ENCODE measurements around the gene G6PC2. TPM values are rescaled to one million over a fixed set of nuclear protein-coding genes. Genes with fewer than 3 reads are reported as not detected.

G6PC2 gene
- total RNA-seq, 3 donors from 2014 or later (not counting 1 experiment from before 2014, with no cell fraction given): not detected

GRCh38 chr2:168926621-168927386 lies 25.7 kb downstream of the G6PC2 start:
- no peak for TF ChIP-seq CTCF (IDR thresholded peaks at IDR 0.05)
- H3K36me3 ChIP-seq (ENCODE audit: control insufficient read depth, insufficient read depth, low read length): no peaks in the 10 kb centered on the region
- intact Hi-C loops (cut with micrococcal nuclease): no loop called here
- no peaks in the 10 kb centered on the region for H3K4me1 ChIP-seq (ENCODE audit: control insufficient read depth, insufficient read depth, low read length)
- H3K27me3 ChIP-seq (ENCODE audit: control insufficient read depth, insufficient read depth, low read length): peaks cover 3% of the 10 kb centered on the region
- Mint-ChIP-seq H3K27me3 (ENCODE audit: low read depth in 2 of 2) (peaks cover 14 to 54% of the 10 kb centered on the region in 2 donors), H3K4me3 (no peak overlapping the region), H3K9me3 (no peaks in the 10 kb centered on the region), H3K36me3 (no peaks in the 10 kb centered on the region), H3K4me1 (no peaks in the 10 kb centered on the region), H3K27ac (no peak overlapping the region)
- no peak overlapping the region for H3K27ac ChIP-seq (ENCODE audit: low read length)
- no peak overlapping the region for H3K4me3 ChIP-seq (ENCODE audit: low read length)
- H3K9me3 ChIP-seq (ENCODE audit: control insufficient read depth, insufficient read depth, low read length): no peaks in the 10 kb centered on the region
- 79% methylated on average over 1 of the region's 3 CpGs for WGBS (ENCODE audit: insufficient coverage)
- no peak for DNase-seq
- ATAC-seq: no peak

- Mint-ChIP-seq H3K36me3 (no peaks in the 10 kb centered on the region), H3K4me3 (no peak overlapping the region), H3K9me3 (no peaks in the 10 kb centered on the region), H3K4me1 (no peaks in the 10 kb centered on the region), H3K27ac (no peak overlapping the region), H3K27me3 (ENCODE audit: low read depth in 2 of 2) (peaks cover 8 to 45% of the 10 kb centered on the region in 2 donors)
- 98% methylated on average over 3 of the region's 3 CpGs for WGBS (ENCODE audit: insufficient coverage)
- ATAC-seq: no peak
- Histone ChIP-seq H3K27ac (ENCODE audit: low read length) (no peak overlapping the region), H3K36me3 (ENCODE audit: control insufficient read depth, insufficient read depth, low read length) (no peaks in the 10 kb centered on the region), H3K27me3 (ENCODE audit: control insufficient read depth, insufficient read depth, low read length) (peaks cover 3% of the 10 kb centered on the region), H3K9me3 (ENCODE audit: control insufficient read depth, insufficient read depth, low read length) (no peaks in the 10 kb centered on the region), H3K4me3 (ENCODE audit: low read length) (no peak overlapping the region), H3K4me1 (ENCODE audit: control insufficient read depth, insufficient read depth, low read length) (no peaks in the 10 kb centered on the region)
- TF ChIP-seq CTCF (IDR thresholded peaks at IDR 0.05): no peak
- no peak for DNase-seq
- intact Hi-C loops (cut with micrococcal nuclease): no loop called here
These were observed 27.2 kb downstream of the G6PC2 start for GRCh38 chr2:168928113-168928831.

GRCh38 chr2:168929031-168929430 lies 27.9 kb downstream of the G6PC2 start:
- peaks cover 3% of the 10 kb centered on the region for H3K27me3 ChIP-seq (ENCODE audit: control insufficient read depth, insufficient read depth, low read length)
- DNase-seq: no peak
- Mint-ChIP-seq H3K4me3 (no peak overlapping the region), H3K36me3 (no peaks in the 10 kb centered on the region), H3K9me3 (no peaks in the 10 kb centered on the region), H3K27me3 (ENCODE audit: low read depth in 2 of 2) (peaks cover 8 to 38% of the 10 kb centered on the region in 2 donors), H3K4me1 (no peaks in the 10 kb centered on the region), H3K27ac (no peak overlapping the region)
- no peak for ATAC-seq
- intact Hi-C loops (cut with micrococcal nuclease): no loop called here
- H3K36me3 ChIP-seq (ENCODE audit: control insufficient read depth, insufficient read depth, low read length): no peaks in the 10 kb centered on the region
- no peaks in the 10 kb centered on the region for H3K4me1 ChIP-seq (ENCODE audit: control insufficient read depth, insufficient read depth, low read length)
- no peaks in the 10 kb centered on the region for H3K9me3 ChIP-seq (ENCODE audit: control insufficient read depth, insufficient read depth, low read length)
- no peak overlapping the region for H3K27ac ChIP-seq (ENCODE audit: low read length)
- WGBS (ENCODE audit: insufficient coverage): 84% methylated on average over 3 of the region's 3 CpGs
- no peak overlapping the region for H3K4me3 ChIP-seq (ENCODE audit: low read length)
- TF ChIP-seq CTCF (IDR thresholded peaks at IDR 0.05): no peak
